ENCODE results near the gene PYROXD2.

The PYROXD2 gene

DNA sequence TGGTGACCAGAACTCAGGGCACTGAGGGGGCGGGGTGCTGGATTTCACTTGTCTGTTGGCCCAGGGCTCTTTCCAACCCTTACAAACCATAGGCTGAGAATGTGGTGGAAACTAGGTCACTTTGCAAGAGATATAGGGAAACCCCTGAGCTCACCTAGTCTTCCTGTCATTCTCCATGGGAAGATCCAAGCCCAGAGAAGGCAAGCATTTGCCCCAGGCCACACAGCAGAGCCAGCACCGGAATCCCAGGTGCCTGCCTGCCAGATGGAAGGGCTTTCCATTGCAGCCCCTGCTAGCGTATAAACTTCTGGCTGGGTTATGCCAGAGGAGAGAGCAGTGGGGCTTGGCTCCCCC is 427 bp downstream of the PYROXD2 start:
- DNase-seq (ENCODE audit: low read depth): no peak

GRCh38 chr10:98411768-98412167 is 3.2 kb downstream of the PYROXD2 start:
- no peak for DNase-seq (ENCODE audit: low read depth)

DNA sequence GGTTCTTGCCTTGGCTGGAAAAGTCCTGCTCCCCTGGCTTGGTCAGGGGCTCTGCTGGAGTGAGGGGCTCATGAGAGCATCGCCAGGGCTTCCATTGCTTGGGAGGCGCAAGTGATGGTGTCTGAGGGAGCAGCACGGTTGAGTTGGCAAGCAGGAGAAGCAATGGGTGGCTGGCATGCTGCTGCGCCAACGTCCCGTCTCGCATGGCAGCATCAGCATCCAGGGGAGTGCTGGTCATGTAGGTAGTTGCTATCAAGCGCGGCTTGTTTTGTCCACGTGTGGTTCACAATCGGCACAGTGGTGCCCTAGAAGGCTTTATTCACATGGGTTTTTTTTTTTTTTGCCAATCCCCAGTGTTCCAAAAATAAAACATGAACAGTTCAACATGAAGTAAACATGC is 3.8 kb downstream of the PYROXD2 start:
- no peak for DNase-seq (ENCODE audit: low read depth)

- no peak for DNase-seq (ENCODE audit: low read depth)
Observed at GRCh38 chr10:98410759-98411158, 4.2 kb downstream of the PYROXD2 start.

GRCh38 chr10:98410135-98410743 is 4.7 kb downstream of the PYROXD2 start:
- no peak for DNase-seq (ENCODE audit: low read depth)

- no peak for DNase-seq (ENCODE audit: low read depth)
Observed at GRCh38 chr10:98408799-98409198, 6.2 kb downstream of the PYROXD2 start.

DNA sequence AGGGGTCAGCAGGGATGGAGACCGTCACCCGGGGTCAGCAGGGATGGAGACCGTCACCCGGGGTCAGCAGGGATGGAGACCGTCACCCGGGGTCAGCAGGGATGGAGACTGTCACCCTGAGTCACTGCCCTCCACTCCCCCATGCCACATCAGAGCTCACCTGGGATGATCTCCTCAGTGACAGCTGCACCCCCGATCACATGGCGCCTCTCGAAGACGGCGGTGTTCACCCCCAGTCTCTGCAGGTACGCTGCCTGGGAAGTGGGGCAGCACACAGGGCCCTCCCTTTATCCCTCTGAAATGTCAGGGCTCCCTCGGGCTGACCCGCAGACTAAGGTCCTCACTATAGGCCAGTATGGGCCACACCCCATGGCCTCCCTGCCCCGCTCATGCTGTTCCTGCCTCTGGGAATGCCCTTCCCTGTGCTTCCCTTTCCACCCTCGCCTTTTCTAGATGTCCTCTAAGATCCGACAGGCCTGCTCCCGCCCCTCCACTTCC is 7.2 kb downstream of the PYROXD2 start:
- no peak for DNase-seq (ENCODE audit: low read depth)

- no peak for DNase-seq (ENCODE audit: low read depth)
Observed at GRCh38 chr10:98407017-98407743, 7.8 kb downstream of the PYROXD2 start.

GRCh38 chr10:98405422-98405821 is 9.6 kb downstream of the PYROXD2 start:
- DNase-seq (ENCODE audit: low read depth): no peak

- DNase-seq (ENCODE audit: low read depth): peak; percentile 72
Observed at GRCh38 chr10:98404571-98405359, 10.2 kb downstream of the PYROXD2 start.

DNA sequence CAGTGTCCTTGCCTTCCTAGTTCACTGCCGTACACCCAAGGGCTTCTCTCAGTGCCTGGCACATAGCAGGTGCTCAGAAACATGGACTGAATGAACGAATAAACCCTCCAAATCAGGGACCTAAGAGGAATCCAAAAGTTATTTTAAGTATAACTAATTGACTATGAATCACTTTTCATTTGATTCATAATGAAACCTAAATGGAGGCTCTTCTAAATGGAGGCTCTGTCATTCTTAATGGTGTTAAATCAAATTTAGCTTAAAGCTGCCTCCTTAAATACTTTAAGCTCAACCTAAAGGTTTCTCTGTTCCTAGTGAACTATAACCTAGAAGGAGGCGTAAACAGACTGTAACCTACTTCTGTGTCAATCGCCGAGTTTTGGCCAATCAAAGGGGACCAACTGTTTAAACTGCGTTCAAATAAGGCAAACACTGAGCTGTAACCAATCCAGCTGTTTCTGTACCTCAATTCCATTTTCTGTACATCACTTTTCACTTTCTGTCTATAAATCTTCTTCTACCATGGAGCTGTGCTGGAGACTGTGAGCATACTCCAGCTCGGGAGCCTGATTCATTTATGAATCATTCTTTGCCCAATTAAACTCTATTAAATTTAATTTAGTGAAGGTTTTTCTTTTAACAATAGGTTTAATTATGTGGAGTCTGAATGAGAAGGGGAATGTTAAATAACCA is 11.0 kb downstream of the PYROXD2 start:
- peak; percentile 69 for DNase-seq (ENCODE audit: low read depth)

DNA sequence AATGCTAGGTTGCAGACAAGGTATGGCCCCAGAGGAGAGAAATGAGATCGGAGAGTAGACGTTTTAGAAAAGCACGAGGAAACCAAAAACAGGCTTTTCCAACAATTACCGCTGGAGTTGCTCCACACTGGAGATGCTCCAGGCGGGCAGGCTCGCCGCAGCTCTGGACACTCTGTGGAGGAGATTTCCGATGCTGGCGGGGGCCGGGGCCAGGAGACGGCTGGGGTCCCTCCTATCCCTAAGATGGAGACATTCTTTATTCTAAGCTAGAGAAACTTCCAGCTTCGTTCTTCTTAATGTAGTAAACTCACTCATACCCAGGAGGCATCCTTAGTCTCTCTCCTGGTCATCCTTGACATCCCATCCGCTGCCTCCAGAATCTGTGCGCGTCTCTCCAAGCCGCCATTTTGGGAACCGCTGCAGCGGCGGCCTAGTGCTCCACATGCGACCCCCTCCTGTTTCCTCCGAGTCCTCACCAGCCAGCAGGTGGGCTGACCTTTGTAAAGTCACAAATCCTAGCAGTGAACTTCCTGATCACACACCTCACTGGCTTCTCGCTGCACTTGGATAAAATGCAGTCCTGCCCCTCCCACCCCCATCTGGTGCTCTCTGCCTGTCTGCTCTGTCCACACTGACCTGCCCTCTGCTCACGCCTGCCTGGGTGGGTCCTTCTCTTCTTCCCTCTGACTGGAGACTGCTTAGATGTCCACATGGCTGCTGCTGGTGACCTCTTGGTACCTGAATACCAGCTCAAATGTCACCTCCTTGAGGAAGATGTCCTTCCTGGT is 11.9 kb downstream of the PYROXD2 start:
- DNase-seq (ENCODE audit: low read depth): no peak

DNA sequence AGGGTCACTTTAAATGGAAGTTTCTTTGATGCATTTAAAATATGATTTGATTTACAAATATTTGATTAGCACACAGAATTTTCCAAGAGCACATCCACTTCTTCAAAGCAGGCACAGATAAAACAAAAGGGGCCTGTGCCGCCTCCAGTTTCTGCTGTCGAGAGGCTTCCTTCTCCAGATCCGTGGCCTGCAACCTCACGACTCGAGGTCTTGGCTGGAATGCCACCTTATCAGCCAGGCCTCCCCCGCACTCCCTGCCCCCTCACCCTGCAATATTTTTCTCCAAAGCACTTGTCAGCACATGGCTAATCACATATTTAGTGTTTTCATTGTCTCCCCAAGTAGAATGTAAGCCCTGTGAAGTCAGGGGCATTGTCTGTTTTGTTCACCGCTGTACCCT is 12.5 kb downstream of the PYROXD2 start:
- no peak for DNase-seq (ENCODE audit: low read depth)

- no peak for DNase-seq (ENCODE audit: low read depth)
Observed at GRCh38 chr10:98400482-98400881, 14.5 kb downstream of the PYROXD2 start.

DNA sequence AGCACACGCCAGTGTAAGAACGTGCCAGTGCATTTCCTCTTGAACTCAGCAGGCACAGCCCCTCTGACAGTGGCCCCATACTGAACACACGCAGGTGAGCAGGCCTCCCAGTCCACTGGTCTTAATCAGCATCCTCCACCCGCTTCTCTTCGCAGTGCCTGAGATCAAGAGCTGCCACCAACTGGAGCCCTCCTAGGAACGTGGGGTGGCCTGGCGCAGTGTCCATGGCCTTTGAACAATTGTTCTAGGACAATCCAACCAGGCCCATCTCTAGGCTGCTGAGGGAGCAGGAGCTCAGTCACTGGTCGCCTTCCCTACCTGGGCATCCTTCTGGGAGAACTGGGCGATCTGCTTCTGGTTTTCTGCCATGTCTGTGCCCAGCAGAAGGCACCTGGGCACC is 15.2 kb downstream of the PYROXD2 start:
- no peak for DNase-seq (ENCODE audit: low read depth)

GRCh38 chr10:98397089-98397600 is 17.8 kb downstream of the PYROXD2 start:
- DNase-seq (ENCODE audit: low read depth): no peak

DNA sequence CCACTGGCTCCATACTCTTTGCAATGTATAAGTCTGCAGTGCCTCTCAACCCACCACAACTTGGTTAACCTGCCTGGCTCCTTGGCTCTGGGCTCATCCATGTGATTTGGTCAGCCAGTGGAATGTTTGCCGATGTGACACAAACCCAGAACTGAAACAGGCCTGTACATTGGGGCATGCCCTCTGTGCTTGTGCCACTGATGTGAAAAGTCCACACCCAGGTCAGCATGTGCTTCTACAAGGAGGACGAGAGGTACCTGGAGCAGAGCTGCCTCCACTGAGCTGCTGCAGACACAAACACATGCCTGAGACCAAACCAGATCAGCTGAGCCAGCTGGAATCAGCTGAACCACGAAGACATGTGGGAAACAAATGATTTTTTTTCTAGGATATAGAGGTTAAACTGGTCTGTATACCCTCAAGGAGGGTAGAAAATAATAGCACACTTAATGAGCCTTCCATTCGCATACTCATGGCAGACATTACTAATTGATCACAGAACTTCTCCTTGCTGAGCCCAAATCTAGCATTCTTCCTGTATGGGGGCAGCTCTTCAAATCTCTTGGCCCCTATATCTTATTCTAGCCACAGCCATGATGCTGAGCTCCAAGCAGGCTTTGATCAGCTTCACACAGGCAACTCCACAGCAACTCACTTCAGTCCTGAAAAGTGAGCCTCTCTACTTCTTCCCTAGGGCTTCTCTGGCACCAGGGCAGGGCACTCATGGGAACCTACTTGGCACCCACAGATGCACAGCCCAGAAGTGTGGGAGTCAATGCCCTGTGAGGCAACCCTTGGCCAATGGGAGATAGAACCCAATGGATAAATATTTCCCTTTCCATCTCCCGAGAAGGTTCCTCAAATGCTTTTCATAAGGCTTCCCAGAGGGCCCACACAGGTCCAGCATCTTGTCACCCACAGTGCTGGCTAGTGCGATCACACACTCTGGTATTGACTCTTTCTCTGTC is 18.6 kb downstream of the PYROXD2 start:
- no peak for DNase-seq (ENCODE audit: low read depth)

DNA sequence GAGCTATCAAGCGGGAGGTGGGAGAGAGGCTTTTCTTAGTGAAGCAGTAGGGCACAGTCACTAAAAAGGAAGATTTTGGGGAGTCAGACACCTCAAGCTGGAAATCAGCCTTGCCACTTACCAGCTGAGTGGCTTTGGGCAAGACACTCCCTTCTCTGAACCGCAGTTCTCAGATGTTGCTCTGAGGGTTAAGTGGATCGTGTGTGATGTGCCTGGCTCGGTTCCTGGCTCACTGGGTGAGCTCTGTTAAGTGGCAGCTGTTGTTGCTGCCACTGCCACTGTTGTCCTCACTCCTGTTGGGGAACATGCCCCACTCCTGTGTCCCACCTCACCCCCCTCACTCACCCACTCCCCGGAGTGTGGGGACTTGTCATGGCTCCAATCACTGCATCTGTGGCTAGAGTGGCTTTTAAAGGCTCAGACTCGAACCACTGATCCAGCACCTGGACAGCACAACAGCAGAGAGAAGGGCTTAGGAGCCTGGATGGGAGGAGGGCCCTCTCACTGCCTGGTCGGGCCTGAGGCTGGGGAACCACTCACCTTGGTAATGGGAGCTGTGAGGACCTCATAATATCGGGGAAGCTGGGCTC is 20.0 kb downstream of the PYROXD2 start:
- DNase-seq (ENCODE audit: low read depth): no peak

- DNase-seq (ENCODE audit: low read depth): no peak
Observed at GRCh38 chr10:98391578-98391991, 23.4 kb downstream of the PYROXD2 start.

DNA sequence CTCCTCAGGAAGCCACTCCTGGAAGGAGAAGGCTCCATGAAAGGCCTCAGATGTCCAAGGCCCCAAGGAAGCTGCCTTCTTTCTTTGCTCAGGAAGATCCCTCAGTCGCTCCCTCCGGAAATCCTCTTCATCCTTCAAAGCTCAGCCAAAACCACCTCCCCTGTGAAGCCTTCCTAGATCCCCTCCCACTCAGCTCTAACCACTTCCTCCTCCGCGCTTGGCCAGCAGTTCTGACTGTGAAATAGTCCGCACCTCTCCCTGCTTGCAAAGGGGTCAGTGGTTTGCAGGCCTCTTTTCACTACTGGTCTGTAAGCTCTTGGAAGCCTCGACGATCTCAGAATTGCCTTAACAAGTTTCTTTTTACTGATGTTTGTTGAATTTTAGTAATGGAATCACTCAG is 23.9 kb downstream of the PYROXD2 start:
- no peak for DNase-seq (ENCODE audit: low read depth)

Data from ELR (cell line).